Astrocyte (in vitro differentiated cells and primary cell): ENCODE data around the gene SCAI. TPM values are rescaled to one million over a fixed set of nuclear protein-coding genes. Genes with fewer than 3 reads are reported as not detected.

Source experiments
- DNase-seq: peaks from one replicate; pipeline ENCODE4 v3.0.0-alpha.2; 2010; ENCODE audit warnings: low read depth
- FAIRE-seq: peaks from 2 replicates; lab custom pipeline; 2011; peaks lifted over from hg19 to GRCh38; lab: Jason Lieb, UNC
- H2AFZ ChIP-seq: 2 replicates; pipeline ENCODE4 v1.6.0; 2012; ENCODE audit warnings: low read depth, low read length, inconsistent platforms
- H3K27ac ChIP-seq: 2 replicates; pipeline ENCODE4 v1.5.1; 2011; ENCODE audit warnings: low read depth, low read length, inconsistent platforms
- H3K27me3 ChIP-seq: 2 replicates; pipeline ENCODE4 v1.6.0; 2011; ENCODE audit warnings: low read length, inconsistent platforms; ENCODE audit not compliant: insufficient read depth
- H3K36me3 ChIP-seq: 2 replicates; pipeline ENCODE4 v1.5.1; 2011; ENCODE audit warnings: low read length, inconsistent platforms; ENCODE audit not compliant: insufficient read depth
- H3K4me1 ChIP-seq: 2 replicates; pipeline ENCODE4 v1.5.1; 2011; ENCODE audit warnings: low read length, inconsistent platforms; ENCODE audit not compliant: insufficient read depth
- H3K4me2 ChIP-seq: 2 replicates; pipeline ENCODE4 v1.6.0; 2012; ENCODE audit warnings: low read length, inconsistent platforms
- H3K4me3 ChIP-seq: 2 replicates; pipeline ENCODE4 v1.5.1; 2011; ENCODE audit warnings: low read depth, mild to moderate bottlenecking, low read length, inconsistent platforms; ENCODE audit not compliant: insufficient read depth
- H3K79me2 ChIP-seq: 2 replicates; pipeline ENCODE4 v1.6.0; 2012; ENCODE audit warnings: mild to moderate bottlenecking, low read length, inconsistent platforms; ENCODE audit not compliant: insufficient read depth
- H3K9ac ChIP-seq: 2 replicates; pipeline ENCODE4 v1.6.0; 2012; ENCODE audit warnings: mild to moderate bottlenecking, low read length, inconsistent platforms
- H3K9me3 ChIP-seq: 2 replicates; pipeline ENCODE4 v1.5.1; 2012; ENCODE audit warnings: low read depth, mild to moderate bottlenecking, low read length, inconsistent platforms; ENCODE audit not compliant: insufficient read depth
- H4K20me1 ChIP-seq: 2 replicates; pipeline ENCODE4 v1.6.0; 2012; ENCODE audit warnings: low read length, inconsistent platforms; ENCODE audit not compliant: insufficient read depth
- H3K27ac Mint-ChIP-seq: one replicate; pipeline ENCODE4 v1.8.0; 2021; ENCODE audit warnings: mild to moderate bottlenecking, mixed read lengths; ENCODE audit not compliant: unreplicated experiment
- H3K27me3 Mint-ChIP-seq: one replicate; pipeline ENCODE4 v1.8.0; 2021; ENCODE audit warnings: low read depth, mixed read lengths; ENCODE audit not compliant: unreplicated experiment
- H3K36me3 Mint-ChIP-seq: one replicate; pipeline ENCODE4 v1.8.0; 2021; ENCODE audit warnings: low read depth, mixed read lengths; ENCODE audit not compliant: unreplicated experiment
- H3K4me1 Mint-ChIP-seq: one replicate; pipeline ENCODE4 v1.8.0; 2021; ENCODE audit warnings: low read depth, mixed read lengths; ENCODE audit not compliant: unreplicated experiment
- H3K4me3 Mint-ChIP-seq: one replicate; pipeline ENCODE4 v1.8.0; 2021; ENCODE audit warnings: mild to moderate bottlenecking, moderate library complexity, mixed read lengths; ENCODE audit not compliant: unreplicated experiment
- H3K9me3 Mint-ChIP-seq: one replicate; pipeline ENCODE4 v1.8.0; 2021; ENCODE audit warnings: mild to moderate bottlenecking, mixed read lengths; ENCODE audit not compliant: unreplicated experiment
- CTCF ChIP-seq: IDR thresholded peaks from 2 replicates; pipeline ENCODE4 v1.5.1; 2011; ENCODE audit warnings: low read depth, mild to moderate bottlenecking, inconsistent platforms, low read length, moderate library complexity; ENCODE audit not compliant: insufficient read depth
- EZH2 ChIP-seq: IDR thresholded peaks from 2 replicates; pipeline ENCODE4 v1.6.1; 2012; ENCODE audit warnings: mild to moderate bottlenecking, low read length, inconsistent platforms; ENCODE audit not compliant: insufficient read depth
- total RNA-seq: library from RNA; stranded (reverse); gene quantifications from 2 replicates; pipeline ENCODE4 v1.2.1, GENCODE V29; 2021

SCAI gene
- total RNA-seq, 1 donor from 2014 or later: 6.8 TPM

DNA sequence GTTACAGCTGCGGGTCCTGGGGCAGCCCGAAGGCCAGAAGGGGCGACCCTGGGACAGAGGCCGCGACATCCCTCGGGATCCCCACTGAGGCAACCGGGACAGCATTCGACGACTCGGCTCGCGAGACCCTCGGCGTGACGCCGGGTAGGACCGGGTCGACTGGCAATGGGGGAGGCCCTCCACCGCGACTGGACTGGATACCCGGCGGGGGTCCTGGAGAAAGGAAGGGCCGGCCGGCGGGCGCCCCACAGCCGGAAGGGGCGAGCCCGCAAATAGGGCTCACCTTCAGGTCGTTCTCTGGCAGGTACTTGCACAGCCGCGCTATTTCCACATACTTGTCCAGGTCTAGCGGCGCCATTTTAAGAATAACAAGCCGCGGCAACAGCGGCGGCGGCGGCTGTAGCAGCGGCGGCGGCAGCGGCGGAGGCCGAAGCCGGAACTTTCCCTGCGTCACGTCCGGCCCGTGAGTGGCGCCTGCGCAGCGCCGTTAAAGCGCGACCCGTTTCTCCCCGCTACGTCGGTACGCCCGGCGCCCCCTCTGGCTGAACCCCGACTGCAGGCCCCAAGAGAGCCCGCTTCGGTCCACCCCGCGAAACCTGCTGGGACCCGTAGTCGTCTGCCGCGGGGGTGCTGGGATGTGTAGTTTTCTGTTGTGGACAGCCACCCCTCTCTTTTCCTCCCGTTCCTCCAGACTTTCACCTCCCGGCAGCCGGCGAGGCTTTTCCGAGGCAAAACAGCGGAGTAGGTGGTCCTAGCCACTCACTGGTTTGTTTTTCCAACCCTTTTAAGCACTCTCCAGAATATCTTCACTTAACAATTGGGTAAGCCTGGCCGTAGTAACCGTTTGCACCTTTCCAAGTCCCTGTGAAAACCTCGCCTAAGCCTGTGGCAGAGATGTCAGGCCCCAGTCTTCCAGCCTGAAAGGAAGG is 46.3 kb upstream of the SCAI start, which contains the start of gene PPP6C:
Gene PPP6C, minus strand, starts transcription at position 443 of the 929 bp plus-strand sequence. Its CDS starts 85 bp downstream, at position 358.
- Histone ChIP-seq H3K79me2 (peaks cover 59% of the 10 kb centered on the region), H3K27me3 (no peaks in the 10 kb centered on the region), H3K4me1 (peaks cover 9% of the 10 kb centered on the region), H3K27ac (peak within 1 kb of the TSS; percentile 89), H3K9me3 (no peaks in the 10 kb centered on the region), H3K9ac (peak within 1 kb of the TSS; percentile 98), H4K20me1 (peaks cover 22% of the 10 kb centered on the region), H3K36me3 (no peaks in the 10 kb centered on the region), H2AFZ (peak within 1 kb of the TSS; percentile 95), H3K4me2 (peak within 1 kb of the TSS; percentile 95), H3K4me3 (peak within 1 kb of the TSS; percentile 90)
- FAIRE-seq (no peak), DNase-seq (peak; percentile 91)
- Mint-ChIP-seq H3K9me3 (no peaks in the 10 kb centered on the region), H3K27me3 (no peaks in the 10 kb centered on the region), H3K36me3 (no peaks in the 10 kb centered on the region), H3K4me1 (peaks cover 9% of the 10 kb centered on the region), H3K4me3 (peak within 1 kb of the TSS; percentile 91), H3K27ac (peak within 1 kb of the TSS; percentile 98)
- TF ChIP-seq CTCF (peak; percentile 41), EZH2 (no peak)

DNA sequence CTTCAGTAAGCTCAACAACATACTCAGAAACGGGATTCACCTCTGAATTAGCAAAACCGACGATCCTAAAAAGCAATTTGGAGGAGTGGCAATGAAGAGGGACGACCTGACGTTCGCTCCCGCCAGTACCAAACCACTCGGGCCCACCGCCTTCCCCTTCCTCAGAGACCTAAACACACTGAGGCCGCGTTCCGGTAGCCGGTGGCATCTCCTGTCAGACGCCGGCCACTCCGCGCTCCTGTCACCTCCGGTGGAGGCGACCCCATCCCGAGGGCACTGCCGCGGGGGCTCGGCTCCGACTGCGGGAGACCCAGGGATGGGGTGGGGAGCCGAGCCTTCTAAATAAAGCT is 45.7 kb upstream of the SCAI start:
- Histone ChIP-seq H3K9ac (peak overlapping the region; percentile 98), H3K27ac (peak overlapping the region; percentile 89), H3K4me1 (peaks cover 9% of the 10 kb centered on the region), H3K9me3 (no peaks in the 10 kb centered on the region), H3K27me3 (no peaks in the 10 kb centered on the region), H3K36me3 (no peaks in the 10 kb centered on the region), H3K4me3 (peak overlapping the region; percentile 90), H4K20me1 (peaks cover 27% of the 10 kb centered on the region), H3K4me2 (peak overlapping the region; percentile 95), H3K79me2 (peaks cover 65% of the 10 kb centered on the region), H2AFZ (peak overlapping the region; percentile 79)
- TF ChIP-seq CTCF: no peak
- no peak for TF ChIP-seq EZH2
- H3K9me3 Mint-ChIP-seq: no peaks in the 10 kb centered on the region
- no peaks in the 10 kb centered on the region for H3K27me3 Mint-ChIP-seq
- FAIRE-seq: no peak
- no peaks in the 10 kb centered on the region for H3K36me3 Mint-ChIP-seq
- H3K27ac Mint-ChIP-seq: no peak overlapping the region
- H3K4me1 Mint-ChIP-seq: peaks cover 9% of the 10 kb centered on the region
- H3K4me3 Mint-ChIP-seq: peak overlapping the region; percentile 91
- DNase-seq: no peak
